HCT116 (cell line): ENCODE results near the gene AGL. TPM values are rescaled to one million over a fixed set of nuclear protein-coding genes. Genes with fewer than 3 reads are reported as not detected.

Experiments used
- ATAC-seq: fragments of 200-7000 bp; cut with Tn5 transposase; 2 replicates; pipeline ENCODE4 v1.9.1; 2020; ENCODE audit warnings: mild to moderate bottlenecking, moderate library complexity
- BruUV-seq: library from RNA; stranded (reverse); fragments of 400-500 nt; replicated peaks from 2 replicates; lab custom pipeline; 2021; lab: Mats Ljungman, UMichigan
- CTCF ChIA-PET: fragments of 300-600 bp; sonication (Branson Sonifier 250); formaldehyde crosslinking; loops from one replicate; lab custom pipeline; 2021; ENCODE audit warnings: antibody characterized with exemption; lab: Charles Lee
- POLR2A ChIA-PET: fragments of 300-600, 350-600 bp; sonication (Branson Sonifier 250); formaldehyde crosslinking; loops from one replicate; lab custom pipeline; 2021; ENCODE audit warnings: antibody characterized with exemption; lab: Charles Lee
- RAD21 ChIA-PET, 2 experiments: fragments of 300-600 bp; sonication (Branson Sonifier 250); formaldehyde crosslinking; loops; one replicate each; lab custom pipeline; 2023; ENCODE audit warnings: low total read pairs in 2 of 2; ENCODE audit not compliant: uncharacterized antibody in 2 of 2, unreplicated experiment in 2 of 2, low non-redundant PET in 1 of 2; lab: Charles Lee
- DNase-seq: peaks from one replicate; pipeline ENCODE4 v3.0.0-alpha.2; 2010; ENCODE audit warnings: low read depth, low spot score
- H2AFZ ChIP-seq: fragments of 200-600 bp; shearing (Covaris generic), sonication (generic); 2 replicates; pipeline ENCODE4 v1.6.1; 2017; ENCODE audit warnings: low read depth, mixed run types, mixed read lengths, antibody characterized with exemption, low read length; ENCODE audit not compliant: poor library complexity, severe bottlenecking
- H3K27ac ChIP-seq: 2 replicates; pipeline ENCODE4 v1.5.1; 2012; ENCODE audit warnings: low read depth, low read length
- H3K27me3 ChIP-seq: fragments of 200-600 bp; sonication (generic); 2 replicates; pipeline ENCODE4 v1.6.1; 2016; ENCODE audit warnings: mixed run types, low read length, mixed read lengths; ENCODE audit not compliant: insufficient read depth
- H3K36me3 ChIP-seq, 2 experiments: fragments of 200-500 bp in 1 of 2; fragments of 200-600 bp in 1 of 2; sonication (Bioruptor generic) in 1 of 2; sonication (generic) in 1 of 2; 2 replicates each; pipeline versions ENCODE4 v1.5.1 to v1.6.1; 2014 to 2016; ENCODE audit warnings: low read length in 2 of 2, inconsistent platforms in 1 of 2, mixed read lengths in 1 of 2, mixed run types in 1 of 2; ENCODE audit not compliant: insufficient read depth in 2 of 2, control insufficient read depth in 1 of 2
- H3K4me1 ChIP-seq, 2 experiments: fragments of 200-600 bp in 1 of 2; sonication (generic) in 1 of 2; 2 replicates each; pipeline versions ENCODE4 v1.5.1 to v1.6.1; 2012 to 2017; ENCODE audit warnings: low read length in 2 of 2, inconsistent platforms in 1 of 2, mild to moderate bottlenecking in 1 of 2, mixed read lengths in 1 of 2, mixed run types in 1 of 2, moderate library complexity in 1 of 2; ENCODE audit not compliant: insufficient read depth in 2 of 2, control insufficient read depth in 1 of 2
- H3K4me2 ChIP-seq: fragments of 200-600 bp; sonication (generic); 2 replicates; pipeline ENCODE4 v1.6.1; 2017; ENCODE audit warnings: mixed run types, low read length, mixed read lengths
- H3K4me3 ChIP-seq, 2 experiments: fragments of 200-600 bp in 1 of 2; sonication (generic) in 1 of 2; replicated peaks in 1 of 2; 2 replicates each; pipeline ENCODE4 v1.5.1; 2011 to 2016; ENCODE audit warnings: low read length in 2 of 2, control low read depth in 1 of 2, low read depth in 1 of 2, mild to moderate bottlenecking in 1 of 2, mixed read lengths in 1 of 2, mixed run types in 1 of 2
- H3K79me2 ChIP-seq: fragments of 200-600 bp; sonication (generic); 2 replicates; pipeline ENCODE4 v1.6.1; 2017; ENCODE audit warnings: mild to moderate bottlenecking, mixed run types, low read length, moderate library complexity, mixed read lengths; ENCODE audit not compliant: insufficient read depth
- H3K9ac ChIP-seq: fragments of 200-600 bp; sonication (generic); 2 replicates; pipeline ENCODE4 v1.6.1; 2016; ENCODE audit warnings: low read length, mixed read lengths
- H3K9me2 ChIP-seq: fragments of 200-600 bp; sonication (generic), shearing (Covaris generic); 2 replicates; pipeline ENCODE4 v1.6.1; 2017; ENCODE audit warnings: mixed run types, mild to moderate bottlenecking, moderate library complexity; ENCODE audit not compliant: insufficient read depth
- H3K9me3 ChIP-seq, 2 experiments: fragments of 200-500 bp in 1 of 2; fragments of 200-600 bp in 1 of 2; sonication (Bioruptor generic) in 1 of 2; sonication (generic) in 1 of 2; 2 replicates each; pipeline ENCODE4 v1.6.1; 2014 to 2017; ENCODE audit warnings: low read length in 2 of 2, mixed read lengths in 2 of 2, inconsistent platforms in 1 of 2, low read depth in 1 of 2, mild to moderate bottlenecking in 1 of 2, mixed run types in 1 of 2, moderate library complexity in 1 of 2; ENCODE audit not compliant: control insufficient read depth in 1 of 2, insufficient read depth in 1 of 2
- H4K20me1 ChIP-seq: fragments of 200-600 bp; sonication (generic), shearing (Covaris generic); 2 replicates; pipeline ENCODE4 v1.6.1; 2017; ENCODE audit warnings: mixed run types, mild to moderate bottlenecking, moderate library complexity; ENCODE audit not compliant: insufficient read depth
- ATF3 ChIP-seq: IDR thresholded peaks from 2 replicates; pipeline ENCODE4 v1.6.1; 2012
- CTCF ChIP-seq, 3 experiments: fragments of 200-600 bp in 1 of 3; sonication (generic) in 1 of 3; IDR thresholded peaks in 2 of 3; conservative IDR thresholded peaks in 1 of 3; 2 replicates each; pipeline ENCODE4 v1.5.1; 2012 to 2017; ENCODE audit warnings: low read depth in 2 of 3, low read length in 2 of 3, antibody characterized with exemption in 1 of 3, borderline replicate concordance in 1 of 3, control low read depth in 1 of 3, mild to moderate bottlenecking in 1 of 3, mixed read lengths in 1 of 3, mixed run types in 1 of 3, moderate library complexity in 1 of 3; ENCODE audit not compliant: insufficient read depth in 1 of 3
- EGR1 ChIP-seq: IDR thresholded peaks from 2 replicates; pipeline ENCODE4 v1.6.1; 2012; ENCODE audit warnings: low read depth
- EZH2 ChIP-seq: fragments of 200-600 bp; sonication (generic); IDR thresholded peaks from 2 replicates; pipeline ENCODE4 v1.6.1; 2017; ENCODE audit warnings: antibody characterized with exemption, mixed run types
- EZH2phosphoT487 ChIP-seq: fragments of 200-600 bp; IDR thresholded peaks from 2 replicates; pipeline ENCODE4 v1.6.1; 2018; ENCODE audit warnings: antibody characterized with exemption, borderline replicate concordance
- FOSL1 ChIP-seq: IDR thresholded peaks from 2 replicates; pipeline ENCODE4 v1.6.1; 2012; ENCODE audit warnings: low read depth
- JUND ChIP-seq: IDR thresholded peaks from 2 replicates; pipeline ENCODE4 v1.6.1; 2012
- MAX ChIP-seq: IDR thresholded peaks from 2 replicates; pipeline ENCODE4 v1.6.1; 2012
- POLR2A ChIP-seq: IDR thresholded peaks from 2 replicates; pipeline ENCODE4 v1.7.0; 2011; ENCODE audit warnings: borderline replicate concordance; ENCODE audit not compliant: insufficient read depth, insufficient read length; ENCODE audit errors: extremely low read depth
- POLR2AphosphoS5 ChIP-seq: IDR thresholded peaks from 2 replicates; pipeline ENCODE4 v1.6.1; 2011; ENCODE audit warnings: mild to moderate bottlenecking, low read depth, low read length, moderate library complexity
- REST ChIP-seq: IDR thresholded peaks from 2 replicates; pipeline ENCODE4 v1.6.1; 2012; ENCODE audit warnings: low read depth
- SP1 ChIP-seq: IDR thresholded peaks from 2 replicates; pipeline ENCODE4 v1.6.1; 2012; ENCODE audit warnings: low read depth
- SRF ChIP-seq: IDR thresholded peaks from 2 replicates; pipeline ENCODE4 v1.6.1; 2012; ENCODE audit warnings: low read depth
- ZBTB33 ChIP-seq: IDR thresholded peaks from 2 replicates; pipeline ENCODE4 v1.6.1; 2011; ENCODE audit warnings: mild to moderate bottlenecking, low read length, moderate library complexity; ENCODE audit not compliant: insufficient replicate concordance; ENCODE audit errors: extremely low read depth
- ZFX ChIP-seq: fragments of 450-650 bp; IDR thresholded peaks from 2 replicates; pipeline ENCODE4 v1.6.1; 2017
- intact Hi-C: fragments of 100-400 bp; cut with micrococcal nuclease; formaldehyde crosslinking; loops from 2 replicates; pipeline ENCODE4 v1.10.0; 2022
- total RNA-seq: library from RNA; stranded (reverse); gene quantifications from one replicate; pipeline ENCODE4 v1.2.1, GENCODE V29; 2021; ENCODE audit not compliant: unreplicated experiment

The AGL gene
- total RNA-seq, 1 experiment from 2014 or later: 19.4 TPM

- H3K4me2 ChIP-seq: no peak overlapping the region
- H3K79me2 ChIP-seq: no peaks in the 10 kb centered on the region
- no peaks in the 10 kb centered on the region for H3K9me3 ChIP-seq
- ChIA-PET POLR2A (no interaction called here), CTCF (no interaction called here), RAD21 (no interaction called here)
- H3K9ac ChIP-seq: no peak overlapping the region
- H2AFZ ChIP-seq: no peak overlapping the region
- no peak for DNase-seq
- no peak overlapping the region for H3K4me3 ChIP-seq
- H3K4me1 ChIP-seq: peaks cover 9 to 16% of the 10 kb centered on the region in 2 experiments
- TF ChIP-seq CTCF (IDR thresholded peaks at IDR 0.05 in 2 of 3, conservative IDR thresholded peaks at IDR 0.05 in 1 of 3; ENCODE audit: borderline replicate concordance in 1 of 3, insufficient read depth in 1 of 3, low read depth in 2 of 3, low read length in 2 of 3): no peak
- TF ChIP-seq ZBTB33: no peak
- no peak for TF ChIP-seq ZFX
- TF ChIP-seq JUND: no peak
- no peak for TF ChIP-seq SRF
- TF ChIP-seq REST: no peak
- no peak for TF ChIP-seq POLR2A
- no peak for TF ChIP-seq FOSL1
- TF ChIP-seq EGR1: no peak
- TF ChIP-seq MAX: no peak
- TF ChIP-seq POLR2AphosphoS5: no peak
- no peak for TF ChIP-seq SP1
- no peak for TF ChIP-seq ATF3
- TF ChIP-seq EZH2: no peak
- no peak for TF ChIP-seq EZH2phosphoT487
- no peaks in the 10 kb centered on the region for H4K20me1 ChIP-seq
- no peak overlapping the region for H3K27ac ChIP-seq
- no peaks in the 10 kb centered on the region for H3K27me3 ChIP-seq
- intact Hi-C loops: loop anchor here (5.0 kb wide), 1 partner anchor 115 kb away; the partner anchor contains the start of gene SLC35A3
- H3K9me2 ChIP-seq: no peaks in the 10 kb centered on the region
- BruUV-seq: no TSS peak
- no peaks in the 10 kb centered on the region; a peak in 1 of 4 replicates for H3K36me3 ChIP-seq
- no peak for ATAC-seq
These were observed 2.5 kb downstream of the AGL start for GRCh38 chr1:99852648-99853047.
